ENCODE results near the gene IL6R.

Gene IL6R

GRCh38 chr1:154517661-154518060 lies 112.5 kb downstream of the IL6R start:
- no peak for DNase-seq (ENCODE audit: low spot score)
